Islet precursor cell (in vitro differentiated cells): ENCODE results near the gene SLC26A4.
A peak's percentile ranks its signal among the peaks of the same experiment; 100 is the strongest.

ENCODE experiments used
- DNase-seq: peaks from one replicate; pipeline ENCODE4 v3.0.0-alpha.2; 2018

The SLC26A4 gene

GRCh38 chr7:107661081-107661864 is 645 bp downstream of the SLC26A4 start:
- peak; percentile 89 for DNase-seq

GRCh38 chr7:107661865-107662379 is 1.3 kb downstream of the SLC26A4 start:
- DNase-seq: no peak

GRCh38 chr7:107663196-107663595 is 2.6 kb downstream of the SLC26A4 start:
- no peak for DNase-seq

- DNase-seq: no peak
Observed at GRCh38 chr7:107666790-107667189, 6.2 kb downstream of the SLC26A4 start.

- no peak for DNase-seq
Observed at GRCh38 chr7:107667341-107667740, 6.7 kb downstream of the SLC26A4 start.

- DNase-seq: no peak
Observed at GRCh38 chr7:107668296-107668695, 7.7 kb downstream of the SLC26A4 start.

- DNase-seq: no peak
Observed at GRCh38 chr7:107672183-107672582, 11.6 kb downstream of the SLC26A4 start.

- DNase-seq: no peak
Observed at GRCh38 chr7:107676249-107676648, 15.6 kb downstream of the SLC26A4 start.

GRCh38 chr7:107678110-107678753 is 17.6 kb downstream of the SLC26A4 start:
- no peak for DNase-seq

GRCh38 chr7:107680478-107680877 is 19.9 kb downstream of the SLC26A4 start:
- DNase-seq: no peak

GRCh38 chr7:107682886-107683285 is 22.3 kb downstream of the SLC26A4 start:
- DNase-seq: no peak

- DNase-seq: no peak
Observed at GRCh38 chr7:107684287-107684686, 23.7 kb downstream of the SLC26A4 start.

GRCh38 chr7:107684947-107685463 is 24.4 kb downstream of the SLC26A4 start:
- no peak for DNase-seq

- DNase-seq: no peak
Observed at GRCh38 chr7:107686816-107687387, 26.3 kb downstream of the SLC26A4 start.

- no peak for DNase-seq
Observed at GRCh38 chr7:107687656-107688055, 27.0 kb downstream of the SLC26A4 start.

- no peak for DNase-seq
Observed at GRCh38 chr7:107689553-107689952, 28.9 kb downstream of the SLC26A4 start.

GRCh38 chr7:107690084-107690483 is 29.5 kb downstream of the SLC26A4 start:
- DNase-seq: no peak

GRCh38 chr7:107690611-107691010 is 30.0 kb downstream of the SLC26A4 start:
- no peak for DNase-seq

GRCh38 chr7:107691716-107692115 is 31.1 kb downstream of the SLC26A4 start:
- DNase-seq: no peak

GRCh38 chr7:107692501-107692900 is 31.9 kb downstream of the SLC26A4 start:
- DNase-seq: no peak

- no peak for DNase-seq
Observed at GRCh38 chr7:107693396-107693795, 32.8 kb downstream of the SLC26A4 start.

GRCh38 chr7:107694386-107694785 is 33.8 kb downstream of the SLC26A4 start:
- DNase-seq: no peak

- no peak for DNase-seq
Observed at GRCh38 chr7:107696330-107696946, 35.8 kb downstream of the SLC26A4 start.
